T-cell (primary cell): ENCODE data around the gene POMGNT2. TPM values are rescaled to one million over a fixed set of nuclear protein-coding genes. Genes with fewer than 3 reads are reported as not detected.
A peak's percentile ranks its signal among the peaks of the same experiment; 100 is the strongest.

Source experiments
- ATAC-seq, 4 experiments: fragments of 200-7000 bp in 3 of 4; fragments of 150-1000 bp in 1 of 4; cut with Tn5 transposase; replicated peaks in 1 of 4; 1 replicate in 3 of 4; 2 replicates in 1 of 4; pipeline ENCODE4 v1.10.0; 2021; ENCODE audit warnings: moderate library complexity in 3 of 4, mild to moderate bottlenecking in 2 of 4, moderate number of reproducible peaks in 1 of 4
- CTCF ChIA-PET, 2 donors: fragments of 300-600 bp; sonication (Branson Sonifier 250); formaldehyde crosslinking; loops; one replicate each; lab custom pipeline; 2022; ENCODE audit warnings: antibody characterized with exemption in 2 of 2; lab: Charles Lee
- POLR2A ChIA-PET, 2 donors: fragments of 300-600 bp; sonication (Branson Sonifier 250); formaldehyde crosslinking; loops; one replicate each; lab custom pipeline; 2022; ENCODE audit warnings: antibody characterized with exemption in 2 of 2; lab: Charles Lee
- DNase-seq, 35 experiments: peaks; one replicate each; pipeline versions ENCODE4 v3.0.0 to v3.0.0-alpha.2; 2013 to 2023
- H3K27ac ChIP-seq: one replicate; pipeline ENCODE4 v1.5.1; 2013; ENCODE audit warnings: low read length
- H3K27me3 ChIP-seq, 2 experiments: replicated peaks in 1 of 2; 1 replicate in 1 of 2; 2 replicates in 1 of 2; pipeline versions ENCODE4 v1.6.1 to v1.7.0; 2013; ENCODE audit warnings: low read length in 1 of 2, mixed read lengths in 1 of 2; ENCODE audit not compliant: control insufficient read depth in 2 of 2, insufficient read depth in 2 of 2; ENCODE audit errors: extremely low read depth in 1 of 2
- H3K36me3 ChIP-seq, 2 donors: 1 replicate in 1 of 2; 2 replicates in 1 of 2; pipeline versions ENCODE4 v1.6.1 to v1.7.0; 2013; ENCODE audit warnings: low read length in 1 of 2; ENCODE audit not compliant: control insufficient read depth in 2 of 2, insufficient read depth in 1 of 2; ENCODE audit errors: extremely low read depth in 1 of 2
- H3K4me1 ChIP-seq, 2 experiments: 1 replicate in 1 of 2; 2 replicates in 1 of 2; pipeline versions ENCODE4 v1.6.1 to v1.7.0; 2013; ENCODE audit warnings: low read length in 2 of 2, mixed read lengths in 1 of 2; ENCODE audit not compliant: insufficient read depth in 2 of 2, control insufficient read depth in 1 of 2; ENCODE audit errors: extremely low read depth in 1 of 2
- H3K4me3 ChIP-seq, 2 donors: 1 replicate in 1 of 2; 2 replicates in 1 of 2; pipeline versions ENCODE4 v1.5.1 to v1.7.0; 2013; ENCODE audit warnings: mild to moderate bottlenecking in 2 of 2, low read length in 1 of 2, moderate library complexity in 1 of 2; ENCODE audit not compliant: control insufficient read depth in 1 of 2; ENCODE audit errors: extremely low read depth in 1 of 2
- H3K9me3 ChIP-seq: 2 replicates; pipeline ENCODE4 v1.7.0; 2013
- H3K27ac Mint-ChIP-seq, 2 donors: one replicate each; pipeline ENCODE4 v1.8.0; 2020 to 2021; ENCODE audit warnings: mild to moderate bottlenecking in 2 of 2, mixed read lengths in 2 of 2
- H3K27me3 Mint-ChIP-seq, 2 donors: one replicate each; pipeline ENCODE4 v1.8.0; 2021 to 2022; ENCODE audit warnings: mixed read lengths in 2 of 2
- H3K36me3 Mint-ChIP-seq: one replicate; pipeline ENCODE4 v1.8.0; 2021; ENCODE audit warnings: mixed read lengths
- H3K4me1 Mint-ChIP-seq, 3 donors: one replicate each; pipeline ENCODE4 v1.8.0; 2020 to 2022; ENCODE audit warnings: mixed read lengths in 3 of 3, mild to moderate bottlenecking in 1 of 3
- H3K4me3 Mint-ChIP-seq, 3 donors: one replicate each; pipeline ENCODE4 v1.8.0; 2020 to 2022; ENCODE audit warnings: mild to moderate bottlenecking in 3 of 3, mixed read lengths in 3 of 3, moderate library complexity in 3 of 3
- H3K9me3 Mint-ChIP-seq, 3 donors: one replicate each; pipeline ENCODE4 v1.8.0; 2020 to 2022; ENCODE audit warnings: mixed read lengths in 3 of 3
- WGBS: methylation state at CpG from one replicate; pipeline ENCODE4 v1.1.5; 2013; ENCODE audit warnings: missing lambda C conversion rate; ENCODE audit not compliant: insufficient coverage; 5-methylcytosine and 5-hydroxymethylcytosine counted together
- total RNA-seq, 35 experiments: library from RNA in 6 of 35; stranded (reverse) in 6 of 35; fragments of 120-200 nt in 1 of 35; gene quantifications; one replicate each; pipeline versions ENCODE4 v1.2.1 to v1.2.4 and lab custom pipeline; 2013 to 2026

Gene POMGNT2
- total RNA-seq, 5 donors from 2014 or later (not counting 1 experiment from before 2014, with no cell fraction given), result 4.6 to 6.3 (median 5.6) TPM

GRCh38 chr3:43104660-43105595 lies 951 bp downstream of the POMGNT2 start:
- H3K27ac Mint-ChIP-seq, result peak overlapping the region in 1 of 2 donors; percentile 23
- H3K27ac ChIP-seq, result no peak overlapping the region

DNA sequence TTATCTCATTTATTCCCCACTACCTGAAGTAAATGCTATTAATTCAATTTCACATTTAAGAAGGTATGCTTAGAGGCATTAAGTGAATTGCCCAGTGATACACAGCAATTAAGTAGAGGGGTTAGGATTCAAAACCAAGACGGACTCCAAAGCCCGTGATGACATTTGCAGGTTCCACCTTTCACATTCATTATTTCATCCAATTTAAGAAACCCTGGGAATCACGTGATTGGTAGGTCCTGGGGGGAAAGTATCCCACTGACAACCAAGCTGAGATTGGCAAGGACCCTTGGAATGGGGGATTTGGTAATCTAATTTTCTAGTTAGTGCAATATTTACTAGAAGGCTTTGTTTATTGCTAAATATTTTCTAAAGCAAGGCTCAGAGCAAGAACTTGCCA lies 1.8 kb downstream of the POMGNT2 start:
- H3K4me3 ChIP-seq, result no peak overlapping the region
- H3K27ac Mint-ChIP-seq, result no peak overlapping the region
- WGBS, result no CpG with 5 or more reads among the region's 3 CpGs
- POLR2A ChIA-PET, result interaction anchor here in 1 of 2 donors (0.7 kb wide), 1 partner anchor 210 kb away, joined by 3 read pairs; no protein-coding TSS in a partner anchor
- peaks cover 23 to 30% (median 24%) of the 10 kb centered on the region in 3 donors for H3K4me1 Mint-ChIP-seq
- peak overlapping the region; percentile 67 to 78 (median 74) for H3K4me3 Mint-ChIP-seq
- H3K27me3 ChIP-seq, result peaks cover 0 to 4% of the 10 kb centered on the region in 2 experiments
- H3K9me3 Mint-ChIP-seq, result no peaks in the 10 kb centered on the region
- no peaks in the 10 kb centered on the region for H3K36me3 ChIP-seq
- CTCF ChIA-PET, result no interaction called here
- DNase-seq, result no peak
- H3K27ac ChIP-seq, result no peak overlapping the region
- no peak for ATAC-seq
- peaks cover 0 to 1% of the 10 kb centered on the region in 2 donors for H3K27me3 Mint-ChIP-seq
- peaks cover 6% of the 10 kb centered on the region for H3K36me3 Mint-ChIP-seq
- H3K4me1 ChIP-seq, result peaks cover 6 to 20% of the 10 kb centered on the region in 2 experiments
- no peaks in the 10 kb centered on the region for H3K9me3 ChIP-seq

More at GRCh38 chr3:43104660-43105595, 951 bp downstream of the POMGNT2 start:
- H3K4me1 ChIP-seq, result peaks cover 6 to 20% of the 10 kb centered on the region in 2 experiments
- DNase-seq, result peak in 16 of 35 experiments; percentile 3 to 35 (median 9)
- ChIA-PET CTCF (interaction anchor here in 1 of 2 donors (0.9 kb wide), 2 partner anchors 326 to 372 kb away, joined by 3 to 4 read pairs; no protein-coding TSS in a partner anchor), POLR2A (interaction anchor here in 1 of 2 donors (0.7 kb wide), 2 partner anchors 211 to 596 kb away, joined by 3 to 9 read pairs; no protein-coding TSS in a partner anchor)
- no peaks in the 10 kb centered on the region for H3K36me3 ChIP-seq
- H3K9me3 ChIP-seq, result no peaks in the 10 kb centered on the region
- peaks cover 0 to 4% of the 10 kb centered on the region in 2 experiments for H3K27me3 ChIP-seq
- Mint-ChIP-seq H3K4me3 (peak overlapping the region; percentile 67 to 78 (median 74)), H3K4me1 (peaks cover 22 to 27% (median 23%) of the 10 kb centered on the region in 3 donors), H3K9me3 (no peaks in the 10 kb centered on the region), H3K27me3 (peaks cover 0 to 1% of the 10 kb centered on the region in 2 donors), H3K36me3 (peaks cover 6% of the 10 kb centered on the region)
- peak; percentile 5 to 33 (median 26) for ATAC-seq
- H3K4me3 ChIP-seq, result peak overlapping the region; percentile 20 to 79
- WGBS, result 64% methylated on average over 18 of the region's 33 CpGs

GRCh38 chr3:43102773-43103480 lies 3.0 kb downstream of the POMGNT2 start:
- Histone ChIP-seq H3K27ac (no peak overlapping the region), H3K4me3 (no peak overlapping the region), H3K36me3 (no peaks in the 10 kb centered on the region), H3K4me1 (peaks cover 6 to 20% of the 10 kb centered on the region in 2 experiments), H3K27me3 (peaks cover 0 to 4% of the 10 kb centered on the region in 2 experiments), H3K9me3 (no peaks in the 10 kb centered on the region)
- DNase-seq (no peak), ATAC-seq (no peak)
- peaks cover 23 to 39% (median 26%) of the 10 kb centered on the region in 3 donors for H3K4me1 Mint-ChIP-seq
- peaks cover 6% of the 10 kb centered on the region for H3K36me3 Mint-ChIP-seq
- H3K9me3 Mint-ChIP-seq, result no peaks in the 10 kb centered on the region
- peak overlapping the region in 1 of 3 donors; percentile 47 for H3K4me3 Mint-ChIP-seq
- H3K27me3 Mint-ChIP-seq, result peaks cover 0 to under 1% of the 10 kb centered on the region in 2 donors
- ChIA-PET CTCF (interaction anchor here in 1 of 2 donors (0.5 to 0.7 kb wide), 2 partner anchors 142 to 277 kb away, joined by 3 read pairs; no protein-coding TSS in a partner anchor), POLR2A (no interaction called here)
- 100% methylated on average over 2 of the region's 2 CpGs for WGBS
- H3K27ac Mint-ChIP-seq, result no peak overlapping the region

DNA sequence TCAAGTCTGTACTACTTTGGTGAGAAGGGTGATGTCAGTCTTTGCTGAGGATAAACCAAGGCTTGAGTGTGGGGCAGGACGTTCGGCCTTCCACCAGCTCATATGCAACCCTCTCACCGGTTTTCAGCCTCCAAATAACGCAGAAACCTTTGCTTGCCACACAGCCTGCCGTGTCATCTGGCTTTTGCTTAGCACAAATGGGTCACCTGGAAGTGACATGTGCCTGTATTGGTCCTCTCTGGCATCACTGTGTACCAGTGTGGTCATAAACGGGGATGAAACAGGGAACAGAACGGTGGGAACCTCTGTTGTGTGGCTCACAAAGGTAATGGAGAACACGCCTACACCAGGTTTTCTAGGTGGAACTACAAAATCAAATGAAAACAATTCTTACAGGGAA lies 7.1 kb downstream of the POMGNT2 start:
- Histone ChIP-seq H3K4me1 (peaks cover 0 to 3% of the 10 kb centered on the region in 2 experiments), H3K4me3 (no peak overlapping the region), H3K27me3 (peaks cover 0 to 4% of the 10 kb centered on the region in 2 experiments), H3K9me3 (no peaks in the 10 kb centered on the region), H3K27ac (no peak overlapping the region), H3K36me3 (no peaks in the 10 kb centered on the region)
- Mint-ChIP-seq H3K4me1 (peaks cover 9 to 46% (median 9%) of the 10 kb centered on the region in 3 donors), H3K36me3 (peaks cover 16% of the 10 kb centered on the region), H3K4me3 (no peak overlapping the region), H3K27ac (no peak overlapping the region), H3K9me3 (no peaks in the 10 kb centered on the region), H3K27me3 (no peaks in the 10 kb centered on the region)
- DNase-seq (no peak), ATAC-seq (no peak)
- WGBS, result 95% methylated on average over 7 of the region's 8 CpGs
- POLR2A ChIA-PET, result no interaction called here
- CTCF ChIA-PET, result interaction anchor here in 1 of 2 donors (1.0 kb wide), 1 partner anchor 136 kb away, joined by 3 read pairs; no protein-coding TSS in a partner anchor

DNA sequence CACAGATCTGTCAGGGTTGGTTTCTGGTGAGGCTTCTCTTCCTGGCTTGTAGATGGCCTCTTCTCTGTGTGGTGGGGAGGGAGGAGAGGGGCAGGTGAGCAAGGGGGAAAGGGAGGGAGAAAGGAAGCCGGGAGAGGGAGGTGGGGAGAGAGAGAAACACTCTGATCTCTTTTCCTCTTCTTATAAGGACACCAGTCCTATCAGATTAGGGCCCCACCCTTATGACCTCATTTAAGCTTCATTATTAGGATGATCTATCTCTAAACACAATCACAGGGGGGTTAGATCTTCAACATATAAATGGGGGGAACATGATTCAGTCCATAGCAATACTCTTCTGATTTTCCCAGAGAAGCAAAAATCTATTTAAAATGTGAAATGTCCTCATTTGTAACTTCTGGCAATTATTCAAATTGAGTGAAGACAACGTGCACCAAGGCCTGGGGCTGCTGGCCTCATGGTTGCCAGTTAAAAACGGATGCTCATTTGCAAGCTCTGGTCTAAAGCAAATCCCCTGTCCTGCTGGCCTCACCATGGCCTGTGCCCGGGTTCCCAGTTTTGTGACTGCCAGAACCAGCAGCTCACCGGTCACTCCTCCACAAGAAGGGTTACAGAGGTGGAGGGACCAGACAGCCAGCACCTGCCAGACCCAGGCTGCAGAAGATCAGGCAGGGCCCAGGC lies 8.3 kb downstream of the POMGNT2 start:
- ATAC-seq, result no peak

More for the DNA sequence above, 8.3 kb downstream of the POMGNT2 start:
- no peak overlapping the region for H3K27ac Mint-ChIP-seq
- Histone ChIP-seq H3K36me3 (no peaks in the 10 kb centered on the region), H3K9me3 (no peaks in the 10 kb centered on the region), H3K27me3 (no peaks in the 10 kb centered on the region), H3K27ac (no peak overlapping the region), H3K4me1 (no peaks in the 10 kb centered on the region), H3K4me3 (no peak overlapping the region)
- ChIA-PET CTCF (interaction anchor here in 1 of 2 donors (0.5 kb wide), 1 partner anchor 43 kb away, joined by 6 read pairs; no protein-coding TSS in a partner anchor), POLR2A (no interaction called here)
- H3K4me1 Mint-ChIP-seq, result peaks cover 6 to 44% (median 7%) of the 10 kb centered on the region in 3 donors
- peaks cover 16% of the 10 kb centered on the region for H3K36me3 Mint-ChIP-seq
- no peak overlapping the region for H3K4me3 Mint-ChIP-seq
- DNase-seq, result no peak
- no peaks in the 10 kb centered on the region for H3K9me3 Mint-ChIP-seq
- H3K27me3 Mint-ChIP-seq, result no peaks in the 10 kb centered on the region
- WGBS, result 90% methylated on average over 4 of the region's 5 CpGs
